Amniotic stem cell (primary cell): ENCODE data around the gene ZNF667.

Experiments
- DNase-seq: peaks from one replicate; lab custom pipeline; 2025; lab: John Stamatoyannopoulos, UW

The ZNF667 gene

GRCh38 chr19:56393119-56394012, 83.8 kb downstream of the ZNF667 start, which contains the start of gene ZNF582:
ZNF582 (minus strand) TSS chr19:56393534; CDS start chr19:56391752, 1,782 bp downstream.
- peak; percentile 91 for DNase-seq
